GM19023 (cell line): ENCODE measurements around the gene DHRS13.
"Not testable (repeated sequence)": the region's sequence is repeated elsewhere in the genome, so short reads cannot be mapped to it uniquely, and the experiment has no call there.

Source experiments
- ATAC-seq: cut with Tn5 transposase; IDR thresholded peaks from one replicate; pipeline ENCODE4 v1.9.1; 2021; ENCODE audit warnings: mild to moderate bottlenecking, moderate library complexity; ENCODE audit not compliant: unreplicated experiment

Gene DHRS13

DNA sequence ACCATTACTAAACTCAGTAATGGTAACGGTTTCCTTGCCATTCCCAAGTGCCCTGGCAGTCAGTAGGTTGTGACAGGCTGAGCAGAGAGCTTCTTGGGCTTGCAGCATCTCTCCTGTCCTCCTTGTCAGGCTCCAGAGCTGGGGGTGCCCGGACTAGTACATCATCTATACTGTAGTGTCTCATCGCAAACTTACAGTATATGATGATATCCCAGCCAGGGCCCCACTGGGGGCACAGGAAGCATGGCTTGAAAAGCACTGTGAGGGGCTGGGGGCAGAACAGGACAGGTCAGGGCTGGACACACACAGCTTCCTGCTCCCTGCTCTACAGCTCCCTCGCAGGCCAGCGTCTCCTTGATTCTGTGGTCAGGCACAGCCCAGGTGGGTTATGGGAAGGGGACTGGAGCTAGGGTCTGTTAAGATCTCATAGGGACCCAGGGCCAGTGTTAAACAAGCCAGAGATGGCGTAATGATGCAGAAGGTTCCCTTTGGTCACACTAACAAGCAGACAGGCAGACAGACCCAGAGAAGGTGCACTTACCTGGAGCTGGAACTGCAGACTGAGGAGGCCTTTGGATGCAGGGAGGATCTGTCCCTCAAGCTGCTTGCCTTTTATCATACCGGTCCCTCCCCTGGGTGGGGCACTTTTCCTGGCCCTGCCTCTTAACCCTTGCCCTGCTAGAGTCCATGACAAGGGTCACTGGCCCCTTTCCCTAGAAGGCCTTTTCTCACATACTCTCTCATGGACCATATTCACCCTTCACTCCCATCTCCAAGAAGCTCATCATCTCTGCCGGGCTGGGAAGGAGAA is 41.3 kb downstream of the DHRS13 start:
- ATAC-seq, result no peak

- ATAC-seq, result no peak
Measured at GRCh38 chr17:28860363-28860808, 42.5 kb downstream of the DHRS13 start.

DNA sequence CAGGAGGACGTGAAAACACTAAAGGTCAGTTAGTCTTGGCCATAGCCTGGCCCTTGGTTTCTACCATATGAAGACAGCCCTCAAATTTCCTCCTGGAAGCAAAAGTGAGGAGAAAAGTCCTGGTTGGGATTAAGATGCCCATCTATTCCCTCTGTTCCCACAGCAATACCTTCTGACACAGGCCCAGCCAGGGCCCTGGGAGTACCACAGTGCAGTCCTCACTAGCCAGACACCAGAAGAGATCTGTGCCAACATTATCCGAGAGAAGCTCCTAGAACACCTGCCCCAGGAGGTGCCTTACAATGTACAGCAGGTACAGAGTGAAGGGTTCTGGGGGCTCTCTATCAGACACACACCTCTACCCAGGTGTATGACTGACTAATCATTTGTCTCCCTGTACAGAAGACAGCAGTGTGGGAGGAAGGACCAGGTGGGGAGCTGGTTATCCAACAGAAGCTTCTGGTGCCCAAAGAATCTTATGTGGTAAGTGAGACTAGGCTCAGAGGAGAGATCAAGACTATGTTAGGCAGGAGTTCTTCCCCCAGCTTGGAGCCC is 44.0 kb downstream of the DHRS13 start:
- no peak for ATAC-seq

DNA sequence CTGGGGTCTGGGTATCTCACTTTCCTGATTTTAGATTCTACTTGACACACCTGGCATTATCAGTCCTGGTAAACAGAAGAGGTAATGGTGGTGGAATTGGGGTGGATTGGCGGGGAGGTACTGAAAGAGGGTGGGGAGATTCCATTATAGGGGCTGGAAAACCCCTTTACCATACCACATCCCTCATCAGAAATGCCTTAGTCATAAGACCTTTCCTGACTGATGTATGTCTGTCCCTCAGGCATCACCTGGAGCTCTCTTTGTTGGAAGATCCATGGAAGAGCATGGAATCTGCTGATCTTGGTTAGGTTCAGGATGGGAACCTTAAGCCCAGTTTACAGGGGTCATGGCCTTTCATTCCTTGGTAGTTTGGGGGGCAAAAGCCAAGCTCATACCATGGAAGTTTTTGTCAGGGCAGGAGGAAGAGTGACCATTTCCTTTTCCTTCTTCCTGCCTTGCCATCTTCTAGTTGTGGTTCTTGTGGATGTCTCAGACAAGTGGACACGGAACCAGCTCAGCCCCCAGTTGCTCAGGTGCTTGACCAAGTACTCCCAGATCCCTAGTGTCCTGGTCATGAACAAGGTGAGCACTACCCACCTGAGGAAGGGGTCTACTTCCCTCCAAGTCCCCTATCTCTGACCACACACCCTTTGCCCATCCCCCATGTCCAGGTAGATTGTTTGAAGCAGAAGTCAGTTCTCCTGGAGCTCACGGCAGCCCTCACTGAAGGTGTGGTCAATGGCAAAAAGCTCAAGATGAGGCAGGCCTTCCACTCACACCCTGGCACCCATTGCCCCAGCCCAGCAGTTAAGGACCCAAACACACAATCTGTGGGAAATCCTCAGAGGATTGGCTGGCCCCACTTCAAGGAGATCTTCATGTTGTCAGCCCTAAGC is 44.7 kb downstream of the DHRS13 start:
- no peak for ATAC-seq

DNA sequence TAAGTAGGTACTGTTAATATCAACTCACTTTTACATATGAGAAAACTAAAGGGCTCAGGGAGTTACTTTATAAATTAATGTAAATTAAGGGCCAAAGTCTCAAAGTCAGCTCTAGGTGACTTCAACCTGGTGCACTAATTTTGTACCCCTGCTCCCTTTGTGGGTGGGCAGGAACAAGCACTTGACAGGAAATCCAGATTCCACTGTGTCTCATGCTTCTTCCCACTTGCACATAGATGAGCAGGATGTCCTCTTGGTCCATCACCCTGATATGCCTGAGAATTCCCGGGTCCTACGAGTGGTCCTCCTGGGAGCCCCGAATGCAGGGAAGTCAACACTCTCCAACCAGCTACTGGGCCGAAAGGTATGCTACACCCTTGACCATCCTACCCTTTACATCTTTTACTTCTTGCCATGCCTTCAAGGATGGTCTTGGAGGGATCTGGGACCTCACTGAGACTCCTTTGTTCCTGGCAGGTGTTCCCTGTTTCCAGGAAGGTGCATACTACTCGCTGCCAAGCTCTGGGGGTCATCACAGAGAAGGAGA is 46.8 kb downstream of the DHRS13 start:
- ATAC-seq, result no peak

GRCh38 chr17:28855336-28855679 is 47.6 kb downstream of the DHRS13 start:
- ATAC-seq, result no peak

- peak; percentile 99 for ATAC-seq
Measured at GRCh38 chr17:28854457-28855335, 48.2 kb downstream of the DHRS13 start, which contains the start of gene ERAL1. Gene ERAL1 (plus strand): TSS chr17:28855016. CDS start chr17:28855035, 19 bp downstream.

GRCh38 chr17:28853295-28853694 is 49.6 kb downstream of the DHRS13 start:
- ATAC-seq, result no peak

DNA sequence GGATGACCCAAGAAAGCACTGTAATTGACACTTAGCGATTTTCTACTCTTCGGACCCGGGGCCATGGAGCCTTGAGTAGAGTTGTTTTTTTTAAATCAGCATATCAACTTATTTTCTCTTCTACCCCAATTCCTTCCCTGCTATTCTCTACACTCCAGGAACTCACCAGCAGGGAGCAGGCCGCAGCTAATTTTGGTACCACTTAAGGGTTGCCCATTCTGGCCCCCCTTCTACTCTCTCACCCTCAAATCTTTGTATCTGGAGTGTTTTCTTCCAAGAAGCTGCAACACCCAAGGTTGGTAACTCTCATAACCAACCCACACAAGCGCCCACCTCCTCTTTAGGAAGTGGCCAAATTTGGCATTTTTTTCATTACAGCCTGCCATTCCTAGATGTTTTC is 53.6 kb downstream of the DHRS13 start:
- no peak for ATAC-seq

DNA sequence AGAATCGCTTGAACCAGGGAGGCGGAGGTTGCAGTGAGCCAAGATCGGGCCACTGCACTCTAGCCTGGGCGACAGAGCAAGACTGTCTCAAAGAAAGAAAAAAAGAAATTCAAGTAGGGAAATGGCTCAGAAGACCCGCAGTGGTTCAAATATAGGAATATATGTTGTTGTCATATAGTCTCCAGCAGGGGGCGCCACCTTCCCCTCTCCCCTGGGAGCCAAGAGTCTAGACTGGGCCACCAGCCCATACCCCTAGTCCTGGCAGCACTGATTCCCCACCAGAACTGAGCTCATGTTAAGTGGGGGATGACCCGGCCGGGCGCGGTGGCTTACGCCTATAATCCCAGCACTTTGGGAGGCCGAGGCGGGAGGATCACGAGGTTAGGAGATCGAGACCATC is 54.2 kb downstream of the DHRS13 start:
- ATAC-seq, result not testable (repeated sequence)
